GM19452 (cell line): Measurements from ENCODE around the gene RAB40C.

Experiments used
- ATAC-seq: cut with Tn5 transposase; IDR thresholded peaks from one replicate; pipeline ENCODE4 v1.9.1; 2021; ENCODE audit not compliant: unreplicated experiment

RAB40C gene

DNA sequence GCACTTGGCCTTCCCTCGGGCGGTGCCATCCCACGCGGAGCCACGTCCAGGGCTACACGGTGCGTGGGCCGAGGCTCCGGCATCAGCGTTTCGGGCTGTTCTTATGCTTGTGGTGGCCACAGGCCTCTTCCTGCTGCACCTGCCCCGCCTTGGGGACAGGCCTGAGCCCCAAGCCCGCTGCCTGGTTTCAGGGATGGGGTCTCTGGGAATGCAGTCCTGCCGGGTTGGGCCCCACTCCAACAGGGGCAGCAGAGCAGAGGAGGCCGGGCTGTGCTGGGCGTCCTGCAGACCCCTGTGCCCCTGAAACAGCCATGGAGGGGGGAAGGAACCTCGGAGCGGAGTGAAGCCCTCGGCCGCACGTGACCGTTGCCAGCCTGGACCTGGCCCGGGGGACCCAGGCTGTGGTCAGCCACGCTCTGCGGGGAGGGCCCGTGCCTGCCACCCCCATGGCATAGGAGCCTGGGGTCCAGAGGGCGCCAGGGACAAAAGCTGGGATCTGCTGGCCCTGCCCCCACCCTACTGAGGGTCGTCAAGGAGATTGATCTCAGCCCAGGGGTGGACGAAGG, 40.5 kb downstream of the RAB40C start:
- ATAC-seq, result no peak

DNA sequence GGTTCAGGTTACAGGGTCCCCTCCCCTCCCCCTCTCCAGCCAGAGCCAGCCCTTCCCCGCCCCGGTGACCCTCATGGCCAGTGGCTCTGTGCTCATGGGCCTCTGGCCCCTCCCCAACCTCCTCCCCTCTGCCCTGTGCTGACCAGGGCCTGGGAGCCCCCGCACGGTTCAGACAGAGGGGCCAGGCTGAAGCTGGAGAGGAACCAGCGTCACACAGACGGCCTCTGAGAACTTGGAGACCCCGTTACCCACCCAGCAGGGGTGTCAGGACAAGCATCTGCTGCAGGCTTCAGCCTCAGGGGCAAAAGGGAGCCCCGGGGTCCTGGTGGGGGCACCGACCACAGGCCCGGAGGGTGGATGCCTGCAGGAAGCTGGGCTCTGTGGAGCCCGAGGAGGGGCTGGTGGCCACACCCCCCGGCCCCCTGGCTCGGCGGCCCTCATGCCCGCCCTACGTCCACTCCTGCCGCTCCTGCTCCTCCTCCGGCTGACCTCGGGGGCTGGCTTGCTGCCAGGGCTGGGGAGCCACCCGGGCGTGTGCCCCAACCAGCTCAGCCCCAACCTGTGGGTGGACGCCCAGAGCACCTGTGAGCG, 41.0 kb downstream of the RAB40C start, which contains the start of gene WFIKKN1:
TSS of gene WFIKKN1 (plus strand) at position 171 of the 591 bp plus-strand sequence. CDS start at position 440, 269 bp downstream.
- no peak for ATAC-seq

DNA sequence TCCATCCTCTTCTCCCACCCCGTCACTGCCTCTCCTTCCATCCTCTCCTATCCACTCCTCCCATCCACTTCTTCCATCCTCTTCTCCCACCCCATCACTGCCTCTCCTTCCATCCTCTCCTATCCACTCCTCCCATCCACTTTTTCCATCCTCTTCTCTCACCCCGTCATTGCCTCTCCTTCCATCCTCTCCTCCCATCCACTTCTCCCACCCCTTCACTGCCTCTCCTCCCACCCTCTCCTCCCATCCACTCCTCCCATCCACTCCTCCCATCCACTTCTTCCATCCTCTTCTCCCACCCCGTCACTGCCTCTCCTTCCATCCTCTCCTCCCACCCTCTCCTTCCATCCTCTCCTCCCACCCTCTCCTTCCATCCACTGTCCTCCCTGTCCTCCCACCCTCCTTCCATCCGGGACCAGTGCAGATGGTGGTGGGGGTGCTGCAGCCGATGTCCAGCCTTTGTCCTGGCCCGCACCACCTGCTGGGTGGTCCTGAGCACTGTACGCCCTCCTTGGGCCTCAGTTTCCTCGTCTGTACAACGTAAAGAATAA, 42.0 kb downstream of the RAB40C start:
- no peak for ATAC-seq

GRCh38 chr16:632486-633335, 42.8 kb downstream of the RAB40C start:
- ATAC-seq, result no peak

DNA sequence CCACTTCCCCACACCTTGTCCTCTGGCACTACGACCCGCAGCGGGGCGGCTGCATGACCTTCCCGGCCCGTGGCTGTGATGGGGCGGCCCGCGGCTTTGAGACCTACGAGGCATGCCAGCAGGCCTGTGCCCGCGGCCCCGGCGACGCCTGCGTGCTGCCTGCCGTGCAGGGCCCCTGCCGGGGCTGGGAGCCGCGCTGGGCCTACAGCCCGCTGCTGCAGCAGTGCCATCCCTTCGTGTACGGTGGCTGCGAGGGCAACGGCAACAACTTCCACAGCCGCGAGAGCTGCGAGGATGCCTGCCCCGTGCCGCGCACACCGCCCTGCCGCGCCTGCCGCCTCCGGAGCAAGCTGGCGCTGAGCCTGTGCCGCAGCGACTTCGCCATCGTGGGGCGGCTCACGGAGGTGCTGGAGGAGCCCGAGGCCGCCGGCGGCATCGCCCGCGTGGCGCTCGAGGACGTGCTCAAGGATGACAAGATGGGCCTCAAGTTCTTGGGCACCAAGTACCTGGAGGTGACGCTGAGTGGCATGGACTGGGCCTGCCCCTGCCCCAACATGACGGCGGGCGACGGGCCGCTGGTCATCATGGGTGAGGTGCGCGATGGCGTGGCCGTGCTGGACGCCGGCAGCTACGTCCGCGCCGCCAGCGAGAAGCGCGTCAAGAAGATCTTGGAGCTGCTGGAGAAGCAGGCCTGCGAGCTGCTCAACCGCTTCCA, 43.6 kb downstream of the RAB40C start:
- ATAC-seq, result no peak

DNA sequence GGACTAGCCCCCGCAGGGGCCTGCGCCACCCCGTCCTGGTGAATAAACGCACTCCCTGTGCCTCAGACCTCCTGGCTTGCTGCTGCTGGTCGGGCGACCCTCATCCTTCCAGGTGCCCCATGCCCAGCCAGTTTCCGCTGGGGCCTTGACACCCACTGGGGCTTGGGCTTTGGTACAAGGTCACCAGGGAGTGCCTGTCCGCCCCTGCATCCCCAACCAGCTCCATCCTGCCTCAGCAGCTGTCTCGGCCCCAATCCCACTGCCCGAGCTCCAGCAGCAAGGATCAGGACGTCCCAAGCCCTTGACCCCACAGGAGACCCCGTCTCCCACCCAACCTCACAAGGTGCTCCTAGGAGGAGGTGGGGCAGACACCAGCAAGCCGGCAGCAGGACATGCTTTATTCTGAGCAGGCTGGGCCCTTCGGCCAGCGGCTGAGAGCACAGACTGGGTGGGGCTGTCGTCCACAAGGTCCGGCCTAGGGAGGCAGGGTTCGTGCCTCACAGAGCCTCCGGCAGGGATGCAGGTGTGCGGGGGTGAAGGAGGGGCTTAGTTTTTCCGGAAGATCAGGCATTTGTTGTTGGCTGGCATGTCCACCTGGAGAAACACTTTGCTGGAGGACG, 44.3 kb downstream of the RAB40C start:
- no peak for ATAC-seq

DNA sequence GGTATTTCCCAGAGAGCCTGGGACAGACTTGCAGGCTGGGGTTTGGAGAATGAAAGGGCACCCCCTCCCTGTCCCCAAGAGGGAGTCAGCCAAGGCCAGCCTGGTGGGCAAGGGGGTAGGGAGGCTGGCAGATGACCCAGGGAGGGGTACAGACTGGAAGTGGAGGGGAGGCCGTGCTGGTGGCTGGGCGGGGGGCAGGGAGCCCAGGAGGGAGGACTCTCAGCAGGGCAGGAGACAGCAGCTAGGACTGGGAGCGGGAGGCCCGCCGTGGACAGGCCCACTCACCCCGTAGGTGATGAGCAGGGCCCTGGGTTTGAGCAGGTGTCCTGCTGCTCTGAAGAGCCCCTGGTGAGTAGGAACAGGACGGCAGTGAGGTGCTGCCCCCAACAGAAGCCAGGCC, 45.1 kb downstream of the RAB40C start:
- ATAC-seq, result no peak

- peak; percentile 10 for ATAC-seq
Observed at GRCh38 chr16:635573-636205, 45.8 kb downstream of the RAB40C start.

DNA sequence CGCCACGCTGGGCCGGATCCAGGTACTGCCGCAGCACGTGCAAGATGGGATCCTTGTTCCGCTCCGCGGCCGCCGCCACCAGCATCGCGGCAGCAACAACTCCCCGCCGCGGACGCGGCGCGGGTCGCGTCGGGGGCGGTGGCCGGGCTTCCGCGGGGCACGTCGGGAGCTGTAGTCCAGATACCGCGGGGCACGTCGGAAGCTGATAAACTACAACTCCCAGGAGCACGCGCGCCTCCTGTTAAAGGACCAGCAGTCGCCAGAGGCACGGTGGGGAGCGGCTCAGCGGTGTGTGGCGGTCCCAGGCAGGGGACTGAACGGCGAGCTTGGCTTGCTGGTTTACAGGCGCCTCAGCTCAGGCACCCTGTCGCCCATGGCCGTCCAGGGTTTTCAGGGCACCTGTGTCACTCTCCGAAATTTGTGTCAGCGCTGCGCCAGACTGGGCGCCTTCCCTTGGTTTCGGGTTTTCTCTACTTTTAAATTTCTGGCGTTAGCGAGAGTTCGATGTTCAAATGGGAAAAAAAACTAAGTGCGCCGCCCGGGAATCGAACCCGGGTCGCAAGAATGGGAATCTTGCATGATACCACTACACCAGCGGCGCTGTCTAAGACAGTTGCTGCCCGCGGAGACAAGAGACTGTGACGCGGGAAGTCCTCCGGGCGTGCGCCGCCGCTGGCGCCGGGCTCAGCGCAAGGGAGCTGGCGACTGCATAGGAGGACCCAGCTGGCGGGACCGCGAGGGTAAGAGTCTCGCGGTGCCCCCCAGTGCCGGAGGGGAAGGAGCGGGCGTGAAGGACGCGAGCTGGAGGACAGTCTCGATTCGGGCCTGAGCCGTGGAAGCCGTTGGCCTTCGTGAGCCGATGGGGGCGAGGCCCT, 46.6 kb downstream of the RAB40C start, which contains the start of gene METTL26:
TSS of gene METTL26 (minus strand) at position 100 of the 875 bp plus-strand sequence. CDS start at position 85, 15 bp downstream.
- ATAC-seq, result peak; percentile 74

DNA sequence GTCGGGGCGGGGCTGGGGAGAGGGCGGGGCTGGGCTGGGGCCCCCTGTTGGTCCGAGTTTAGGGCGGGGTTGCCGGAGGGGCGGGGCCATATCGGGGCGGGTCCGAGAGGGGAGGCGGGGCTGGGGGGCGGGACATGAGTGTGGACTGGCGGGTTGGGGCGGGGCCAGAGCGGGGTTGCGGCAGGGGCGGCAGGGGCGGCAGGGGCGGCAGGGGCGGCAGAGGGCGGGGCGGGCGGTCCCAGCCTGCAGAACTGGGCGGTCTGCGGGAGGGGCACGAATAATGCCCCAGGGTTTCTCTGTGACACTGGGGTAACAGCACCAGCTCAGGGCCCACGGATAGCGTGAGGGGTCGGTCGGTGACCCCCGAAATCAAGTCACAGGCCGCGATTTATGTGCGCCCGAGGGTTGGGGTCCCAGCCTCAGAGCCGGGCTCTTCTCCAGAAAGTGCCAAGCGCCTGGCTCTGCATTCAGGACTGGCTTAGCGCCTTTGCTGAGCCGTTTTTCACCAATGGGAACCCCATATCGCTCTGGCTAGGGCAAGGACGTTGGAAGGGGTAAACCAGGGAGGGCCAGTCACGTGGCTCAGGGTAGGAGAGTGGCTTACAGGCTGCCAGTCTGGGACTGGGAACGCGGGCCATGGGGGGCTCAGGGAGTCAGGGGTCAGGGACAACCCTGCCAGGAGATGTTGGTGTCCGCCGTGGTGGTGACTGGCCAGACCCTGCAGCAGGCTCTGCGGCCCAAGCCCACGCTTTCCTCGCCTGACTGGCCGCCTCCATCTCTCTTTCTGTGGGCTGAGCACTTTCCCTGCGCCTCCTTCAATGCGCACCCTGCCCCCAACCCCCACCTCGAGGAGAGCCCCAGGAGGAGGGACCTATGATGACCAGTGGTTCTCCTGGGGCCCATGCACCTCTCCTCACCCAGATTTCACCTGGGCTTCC, 47.5 kb downstream of the RAB40C start:
- ATAC-seq, result no peak

DNA sequence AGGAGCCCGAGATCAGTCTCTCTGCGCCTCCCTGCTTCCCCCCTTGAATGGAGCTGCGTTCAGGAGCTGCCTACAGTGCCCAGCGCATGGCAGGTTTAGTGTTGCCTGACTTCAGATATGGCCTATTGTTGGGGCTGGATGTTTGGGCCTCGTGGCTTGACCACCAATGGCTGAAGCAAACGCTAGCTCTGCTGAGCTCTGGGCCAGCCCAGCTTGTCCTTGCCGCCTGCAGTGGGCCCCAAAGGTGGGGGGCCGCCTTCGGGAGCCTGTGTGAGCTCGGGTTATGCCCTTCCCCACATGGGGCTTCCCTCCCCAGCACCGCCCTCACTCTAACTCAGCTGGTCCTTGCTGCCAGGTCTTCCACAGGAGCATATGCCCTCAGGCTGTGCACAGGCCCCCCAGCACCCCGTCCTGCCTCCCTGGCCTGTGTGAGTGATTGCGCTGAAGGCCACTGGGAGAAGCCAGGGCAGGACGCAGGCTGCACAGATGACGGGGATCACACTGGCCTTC, 48.2 kb downstream of the RAB40C start:
- ATAC-seq, result no peak

DNA sequence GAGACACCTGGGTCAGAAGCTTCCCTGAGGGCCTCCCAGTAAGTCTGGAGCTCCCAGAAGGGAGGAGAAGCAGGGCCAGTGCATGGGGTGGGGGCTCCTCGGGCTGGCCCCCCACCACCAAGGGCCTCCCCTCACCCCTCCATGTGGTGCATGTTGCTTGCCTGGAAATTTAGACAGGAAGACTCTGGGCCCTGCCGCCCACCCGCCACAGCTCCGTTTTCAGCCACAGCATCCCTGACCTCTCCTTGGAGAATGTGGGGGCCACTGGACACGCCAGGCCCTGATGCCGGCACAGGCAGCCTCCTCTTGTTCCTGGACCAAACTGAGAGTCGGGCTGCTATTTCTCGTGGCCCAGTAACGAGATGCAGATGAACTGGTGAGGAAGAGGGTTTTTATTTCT, 49.0 kb downstream of the RAB40C start:
- no peak for ATAC-seq

DNA sequence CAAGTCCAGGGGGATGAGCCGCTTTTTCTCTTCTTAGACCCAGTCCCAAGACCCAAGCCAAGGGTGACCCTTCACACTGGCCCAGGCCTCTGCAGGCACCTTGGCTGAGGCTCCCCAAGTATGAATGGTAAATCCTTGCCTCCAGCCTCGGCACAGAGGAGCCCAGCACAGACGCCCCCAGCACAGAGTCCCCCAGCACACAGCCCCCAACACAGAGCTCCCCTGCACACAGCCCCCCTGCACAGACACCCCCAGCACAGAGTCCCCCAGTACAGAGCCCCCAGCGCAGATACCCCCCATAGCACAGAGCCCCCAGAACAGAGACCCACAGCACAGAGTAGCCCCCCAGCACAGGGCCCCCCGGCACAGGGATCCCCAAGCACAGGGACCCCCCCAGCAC, 50.7 kb downstream of the RAB40C start:
- ATAC-seq, result no peak

DNA sequence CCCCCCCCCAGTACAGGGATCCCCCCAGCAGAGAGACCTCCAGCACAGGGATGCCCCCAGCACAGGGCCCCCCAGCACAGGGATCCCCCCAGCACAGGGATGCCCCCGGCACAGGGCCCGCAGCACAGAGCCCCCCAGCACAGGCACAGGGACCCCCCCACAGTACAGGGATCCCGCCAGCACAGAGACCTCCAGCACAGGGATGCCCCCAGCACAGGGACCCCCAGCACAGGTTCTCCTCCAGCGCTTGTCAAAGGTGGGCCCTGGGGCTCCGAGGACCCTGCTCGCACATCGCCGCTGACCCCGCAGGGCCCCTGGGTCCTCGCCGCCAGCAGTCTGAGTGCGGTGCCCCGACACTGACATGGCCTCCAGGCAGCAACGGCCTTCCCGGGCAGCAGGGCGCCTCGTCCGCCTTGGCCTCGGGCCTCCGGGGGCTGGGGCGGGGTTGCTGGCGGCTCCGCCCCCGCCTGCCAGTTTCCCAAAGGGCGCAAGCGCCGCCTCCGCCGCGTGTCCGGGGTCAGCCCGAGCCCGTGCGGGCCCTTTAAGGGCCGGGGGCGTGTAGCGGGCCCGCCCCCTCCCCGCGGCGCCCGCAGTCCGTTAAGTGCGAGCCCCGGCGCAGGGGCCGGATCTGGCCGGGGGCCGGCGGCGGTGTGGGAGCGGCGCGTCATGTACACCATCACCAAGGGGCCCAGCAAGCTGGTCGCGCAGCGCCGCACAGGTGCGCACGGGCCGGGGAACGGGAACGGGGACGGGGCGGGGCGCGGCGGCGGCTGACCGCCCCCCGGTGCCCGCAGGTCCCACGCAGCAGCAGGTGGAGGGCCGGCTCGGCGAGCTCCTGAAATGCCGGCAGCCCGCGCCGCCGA, 51.7 kb downstream of the RAB40C start, which contains the start of gene MCRIP2:
TSS of gene MCRIP2 (plus strand) at position 503 of the 863 bp plus-strand sequence. CDS start at position 667, 164 bp downstream.
- peak; percentile 47 for ATAC-seq

GRCh38 chr16:642189-643049, 52.6 kb downstream of the RAB40C start:
- ATAC-seq, result peak; percentile 32

DNA sequence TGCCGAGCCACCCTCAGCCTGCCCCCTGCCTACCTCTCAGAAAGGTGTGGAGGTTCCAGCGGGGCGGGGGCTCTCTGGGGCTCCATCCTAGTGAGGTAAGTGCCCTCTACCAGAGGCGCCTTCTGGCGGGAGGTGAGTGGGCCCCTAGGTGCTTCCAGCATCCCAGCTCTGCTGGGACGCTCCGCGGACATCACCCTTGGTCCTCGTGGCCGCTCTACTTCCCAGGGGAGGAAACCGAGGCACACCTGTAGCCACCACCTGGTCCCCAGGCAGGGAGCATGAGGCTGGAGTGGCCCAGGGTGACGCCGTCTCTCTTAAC, 53.1 kb downstream of the RAB40C start:
- ATAC-seq, result no peak
